CD1c-positive myeloid dendritic cell (primary cell): Measurements from ENCODE around the gene CENPX.

Source experiments
- DNase-seq: peaks from one replicate; pipeline ENCODE4 v3.0.0-alpha.2; 2016; ENCODE audit errors: extremely low spot score

The CENPX gene

DNA sequence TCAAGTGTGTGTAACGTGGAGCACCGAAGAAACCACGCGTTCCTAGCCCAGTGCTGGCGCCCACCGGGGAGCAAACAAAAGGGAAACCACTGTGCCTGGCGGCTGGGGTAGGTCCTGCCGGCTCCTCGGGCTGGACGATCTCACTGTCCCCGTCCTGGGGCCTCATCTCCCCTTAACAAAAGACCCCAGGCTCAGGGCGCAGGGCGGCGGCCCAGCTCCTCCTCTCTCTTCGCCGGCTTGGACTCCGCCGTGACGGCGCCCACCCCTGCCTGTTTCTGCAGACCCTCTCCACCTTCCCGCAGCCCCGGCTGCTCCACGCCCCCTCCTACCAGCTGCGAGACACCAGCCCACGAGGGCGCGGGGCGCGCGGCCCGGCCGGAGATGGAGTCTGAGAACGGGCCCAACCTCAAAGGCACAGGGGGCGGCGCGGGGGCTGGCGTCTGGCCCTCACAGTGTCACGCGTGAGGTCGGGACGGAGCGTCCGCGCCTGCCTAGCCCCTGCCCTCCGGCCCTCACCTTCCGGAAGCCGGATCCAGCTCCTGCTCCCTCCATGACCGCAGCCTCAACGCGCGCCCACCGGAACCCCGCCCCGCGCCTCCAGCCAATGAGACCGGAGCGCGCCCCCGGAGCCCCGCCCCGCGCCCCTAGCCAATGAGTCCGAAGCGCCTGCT is at the start of gene CENPX:
Gene CENPX, minus strand, starts transcription at position 569 of the 671 bp plus-strand sequence. Its CDS starts 17 bp downstream, at position 552.
- no peak for DNase-seq

DNA sequence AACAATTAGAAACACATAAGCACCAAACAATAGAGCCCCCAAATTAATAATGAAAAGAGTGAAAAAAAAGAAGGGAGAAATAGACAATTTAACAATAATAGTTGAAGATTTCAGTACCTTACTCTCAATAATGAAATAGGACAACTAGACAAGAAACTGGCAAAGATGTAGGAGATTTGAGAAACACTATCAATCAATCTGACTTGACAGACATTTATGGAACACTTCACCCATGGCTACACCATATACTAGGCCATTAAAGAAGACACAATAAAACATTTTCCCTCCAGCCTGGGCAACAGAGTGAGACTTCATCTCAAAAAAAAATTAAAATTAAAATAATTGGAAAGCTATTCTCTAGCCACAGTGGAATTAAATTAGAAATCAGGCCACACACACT is 47.9 kb upstream of the CENPX start:
- no peak for DNase-seq

DNA sequence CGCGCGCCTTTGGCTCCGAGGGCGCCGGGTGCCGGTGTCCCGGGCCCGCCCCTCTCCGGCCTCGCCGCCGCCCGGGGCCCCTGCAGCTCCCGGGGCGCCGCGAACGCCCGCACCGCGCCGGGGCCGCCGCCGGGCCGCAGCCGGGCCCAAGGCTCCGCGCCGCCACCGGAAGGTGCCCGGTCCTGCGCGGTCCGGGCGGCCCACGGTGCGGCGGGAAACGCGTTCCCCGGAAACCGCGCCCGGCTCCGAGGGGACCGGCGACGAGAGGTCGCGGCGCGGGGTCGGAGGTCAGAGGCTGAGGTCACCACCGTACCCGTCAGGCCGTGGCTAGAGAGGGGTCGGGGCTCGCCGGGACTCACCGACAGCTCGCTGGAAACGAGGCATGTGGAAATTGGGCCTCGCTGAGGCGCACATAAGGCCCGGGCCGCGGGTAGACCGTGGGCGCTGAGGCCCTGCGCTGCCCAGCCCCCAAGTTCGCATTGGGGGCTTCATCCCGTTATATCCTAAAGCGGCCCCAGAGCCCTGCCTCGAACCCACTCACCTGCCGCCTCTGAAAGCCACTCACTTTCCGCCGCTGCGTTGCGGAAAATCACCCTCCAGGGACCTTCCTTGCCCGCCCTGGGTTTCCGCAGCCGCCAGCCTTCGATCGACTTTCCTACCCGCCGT is 43.1 kb upstream of the CENPX start, which contains the start of gene DUS1L:
Gene DUS1L, minus strand, starts transcription at position 167 of the 666 bp plus-strand sequence. CDS start 745 bp downstream, outside the sequence.
- DNase-seq: peak; percentile 82

DNA sequence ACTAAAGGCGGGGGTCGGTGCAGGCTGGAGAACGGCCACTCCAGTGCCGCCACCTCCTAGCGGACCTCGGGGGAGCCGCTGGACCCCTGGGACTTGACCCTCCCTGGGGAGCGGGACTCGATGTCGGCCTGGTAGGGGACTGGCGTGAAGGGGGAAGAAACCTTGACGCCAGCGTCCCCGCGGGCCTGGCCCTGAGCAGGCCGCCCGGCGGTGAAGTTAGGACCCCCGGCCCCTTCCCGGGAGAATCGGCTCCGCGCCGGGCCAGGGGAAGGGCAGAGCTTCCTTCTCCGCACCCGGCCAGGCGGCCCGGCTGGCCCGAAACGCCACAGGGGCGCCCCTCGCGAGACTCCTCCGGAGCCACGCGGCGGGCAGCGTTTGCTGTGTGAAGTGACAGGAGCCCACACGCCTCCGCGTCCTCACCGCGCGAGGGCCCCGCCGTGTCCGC is 42.5 kb upstream of the CENPX start:
- peak; percentile 46 for DNase-seq

DNA sequence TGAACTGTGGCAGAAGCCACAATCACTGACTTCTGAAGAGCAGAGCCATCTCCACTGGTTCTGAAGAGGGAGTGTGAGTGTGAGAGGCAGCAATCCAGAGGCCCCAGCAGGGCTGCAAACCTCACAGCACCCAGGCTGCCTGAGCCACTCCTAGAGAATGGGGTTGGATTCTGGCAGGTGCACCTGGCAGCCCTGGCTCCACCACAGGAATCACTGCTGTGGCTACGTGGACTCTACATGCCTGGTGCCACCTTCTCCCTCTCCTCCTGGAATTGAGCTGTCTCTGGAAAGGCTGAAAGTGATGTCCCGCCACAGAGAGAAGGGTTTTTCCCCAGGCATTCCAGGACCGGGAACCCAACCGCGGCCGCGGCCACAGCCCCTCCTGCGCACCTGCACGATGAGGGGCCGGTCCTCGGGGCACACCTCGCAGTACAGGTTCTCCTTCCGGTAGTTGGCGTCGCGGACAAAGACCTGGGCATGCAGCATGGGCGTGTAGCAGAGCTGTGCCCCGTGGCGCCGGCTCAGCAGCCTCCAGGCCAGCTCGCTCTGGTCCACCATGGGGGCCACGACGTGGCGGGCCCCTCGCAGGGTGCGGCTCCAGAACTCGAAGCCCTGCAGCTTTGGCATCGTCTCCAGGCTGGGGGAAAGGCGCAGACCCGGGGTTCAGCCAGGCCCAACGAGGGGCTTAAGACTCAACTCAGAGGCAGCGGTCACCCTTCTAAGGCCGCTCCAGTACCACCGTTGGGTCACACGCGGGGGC is 41.9 kb upstream of the CENPX start:
- DNase-seq: no peak

DNA sequence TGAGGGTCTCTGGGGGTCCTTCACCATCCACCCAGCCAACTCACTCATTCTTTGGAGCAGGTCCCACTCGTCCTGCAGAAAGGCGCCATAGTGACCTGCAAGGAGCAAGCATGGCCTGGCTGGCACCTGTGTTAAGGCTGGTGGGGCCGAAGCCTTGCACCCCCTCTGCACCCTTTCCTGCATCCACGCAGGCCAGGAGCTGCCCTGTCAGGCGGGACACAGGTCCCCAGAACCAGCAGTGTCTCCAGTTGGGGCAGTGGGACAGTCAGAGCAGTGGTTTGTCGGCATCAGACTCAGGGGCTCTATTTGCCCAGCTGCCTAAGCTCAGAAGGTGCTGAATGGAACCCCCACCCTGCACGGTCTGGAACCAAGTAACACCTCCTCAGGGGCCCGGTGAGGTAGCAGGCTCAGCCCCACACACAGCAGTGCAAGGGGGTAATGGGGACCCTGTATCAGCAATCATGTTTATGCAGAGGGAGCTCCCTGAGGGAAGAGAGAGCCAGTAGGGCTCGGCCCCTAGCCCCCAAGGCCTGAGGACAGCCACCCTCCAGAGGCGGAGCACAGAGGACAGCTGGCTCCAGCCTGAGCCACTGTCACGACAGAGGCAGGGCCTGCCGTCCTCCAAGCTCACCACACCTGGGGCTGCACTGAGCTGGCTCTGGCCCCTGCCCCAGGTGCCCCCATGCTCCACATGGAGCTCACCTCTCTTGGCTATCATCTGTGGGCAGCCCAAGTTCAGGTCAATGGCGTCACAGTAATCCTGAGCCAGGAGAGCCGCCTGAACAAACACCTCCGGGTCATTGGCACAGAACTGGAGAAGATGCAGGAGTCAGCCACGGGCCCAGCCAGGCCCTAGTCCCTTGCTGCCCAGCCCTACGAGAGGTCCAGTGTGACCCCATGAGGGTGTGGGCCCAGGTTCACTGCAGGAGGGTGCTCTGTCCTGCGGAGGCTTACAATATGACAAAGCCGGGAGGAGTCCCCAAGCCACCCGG is 41.0 kb upstream of the CENPX start:
- no peak for DNase-seq

DNA sequence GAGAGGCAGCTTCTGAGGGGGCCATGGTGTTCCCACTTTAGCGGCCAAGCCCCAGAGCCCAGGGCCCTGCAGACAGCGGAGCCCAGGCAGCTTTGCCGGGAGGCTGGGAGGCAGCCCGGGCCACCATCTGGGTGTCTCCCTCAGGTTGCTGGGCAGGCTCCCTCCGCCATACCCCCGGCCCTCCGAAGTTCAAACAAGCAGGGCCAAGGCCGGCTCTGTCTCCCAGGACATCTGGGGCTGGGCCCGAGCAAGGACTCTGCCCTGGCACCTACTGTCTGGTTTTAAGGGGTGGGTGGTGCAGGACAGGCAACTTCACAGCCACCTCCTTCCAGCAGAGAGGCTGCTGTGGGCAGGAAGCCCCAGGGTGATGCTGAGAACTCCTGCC is 40.3 kb upstream of the CENPX start:
- DNase-seq: no peak

DNA sequence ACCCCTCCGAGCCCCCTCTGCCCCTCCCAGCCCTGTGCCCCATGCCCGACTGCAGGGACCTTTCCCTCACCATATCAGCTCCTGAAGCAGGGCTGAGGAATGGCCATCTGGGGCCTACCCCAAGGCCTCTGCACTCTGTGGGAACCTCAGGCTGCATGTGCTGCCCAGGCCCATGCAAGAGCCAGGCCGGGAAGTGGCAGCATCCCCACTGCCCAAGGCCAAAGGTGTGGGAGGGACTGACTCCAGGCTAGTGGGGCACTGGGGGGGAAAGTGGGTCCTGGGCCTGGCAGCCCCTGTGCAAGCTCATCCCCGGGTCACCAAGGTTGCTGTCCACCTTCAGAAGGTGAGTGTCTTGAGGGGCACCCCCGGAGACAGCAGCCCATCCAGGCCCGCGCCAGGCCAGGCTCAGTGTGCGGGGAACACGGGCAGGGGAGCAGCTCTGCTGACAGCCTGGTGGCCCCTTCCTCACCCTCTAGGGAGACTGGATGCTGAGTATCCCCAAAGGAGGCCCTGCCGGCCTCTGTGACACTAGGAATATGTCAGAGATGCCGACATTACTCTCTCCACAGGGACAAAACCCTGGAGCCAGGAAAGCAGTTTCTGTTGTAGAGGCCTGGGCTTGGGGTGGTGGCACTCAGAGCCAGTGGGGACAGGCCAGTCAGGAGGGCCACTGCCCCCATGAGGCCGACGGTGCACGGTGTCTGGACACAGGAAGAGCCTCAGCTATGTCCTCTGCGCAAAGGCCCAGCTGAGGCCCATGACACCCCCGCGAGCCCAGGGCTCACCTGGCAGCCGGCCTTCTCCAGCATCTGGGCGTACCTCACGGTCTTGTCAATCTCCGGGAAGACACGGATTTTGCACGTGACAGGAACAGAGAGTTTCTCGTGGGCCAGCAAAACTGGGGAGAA is 39.7 kb upstream of the CENPX start:
- DNase-seq: no peak

DNA sequence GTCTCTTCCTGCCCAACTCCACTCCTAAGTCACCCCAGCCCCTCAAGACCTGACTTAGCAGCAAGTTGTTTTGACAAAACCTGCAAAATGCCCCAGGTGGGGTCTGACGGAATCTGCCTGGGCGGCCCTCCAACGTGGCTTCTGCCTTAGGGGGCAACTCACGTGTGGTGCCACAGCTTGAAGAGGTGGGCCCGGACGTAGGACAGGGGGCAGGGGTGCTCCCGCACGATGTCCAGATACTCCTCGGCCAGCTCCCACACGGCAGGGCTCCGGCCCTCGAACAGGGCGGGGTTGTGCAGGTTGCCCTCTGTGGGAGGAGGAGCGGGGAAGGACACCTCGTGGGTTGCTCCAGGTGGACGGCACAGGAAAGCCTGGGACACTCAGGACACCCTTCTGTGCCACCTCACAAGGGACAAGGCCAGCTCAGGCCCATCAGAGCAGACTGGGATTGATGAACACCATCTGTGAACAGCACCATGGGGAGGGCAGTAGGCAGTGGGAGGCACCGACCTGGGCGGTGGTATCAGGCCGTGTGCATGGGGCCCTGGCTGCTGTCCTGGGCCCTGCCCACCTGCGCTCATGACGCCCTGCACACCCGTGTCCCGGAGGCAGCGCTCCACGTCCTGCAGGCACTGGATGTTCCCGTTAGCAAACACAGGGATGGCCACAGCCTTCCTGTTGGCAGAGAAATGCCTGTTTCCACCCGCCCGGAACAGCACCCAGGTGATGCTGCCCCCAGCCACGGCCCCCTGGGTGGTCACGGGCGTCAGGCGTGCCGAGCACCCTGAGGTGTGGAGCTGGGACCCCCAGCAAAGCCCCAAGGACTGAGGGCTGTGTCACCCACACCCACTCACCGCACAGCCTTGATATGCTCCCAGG is 38.6 kb upstream of the CENPX start:
- no peak for DNase-seq

DNA sequence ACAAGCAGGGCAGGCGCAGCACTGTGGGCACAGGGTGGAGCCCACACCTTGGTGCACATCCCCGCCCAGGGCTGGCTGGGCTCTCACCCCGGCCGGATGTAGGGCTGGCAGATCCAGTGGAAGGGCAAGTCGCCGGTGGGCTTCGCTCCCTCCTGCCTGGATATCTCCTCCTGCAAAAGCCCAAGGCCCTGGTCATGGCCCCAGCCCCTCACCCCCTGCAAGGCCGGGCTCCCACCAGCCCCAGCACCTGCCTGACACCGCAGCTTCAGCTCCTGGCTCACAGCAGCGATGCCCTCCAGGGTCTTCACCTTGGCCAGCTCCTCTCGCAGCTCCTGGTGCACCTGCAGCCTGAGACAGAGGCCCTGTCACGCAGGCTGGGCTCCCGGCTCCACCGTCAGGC is 37.9 kb upstream of the CENPX start:
- no peak for DNase-seq

DNA sequence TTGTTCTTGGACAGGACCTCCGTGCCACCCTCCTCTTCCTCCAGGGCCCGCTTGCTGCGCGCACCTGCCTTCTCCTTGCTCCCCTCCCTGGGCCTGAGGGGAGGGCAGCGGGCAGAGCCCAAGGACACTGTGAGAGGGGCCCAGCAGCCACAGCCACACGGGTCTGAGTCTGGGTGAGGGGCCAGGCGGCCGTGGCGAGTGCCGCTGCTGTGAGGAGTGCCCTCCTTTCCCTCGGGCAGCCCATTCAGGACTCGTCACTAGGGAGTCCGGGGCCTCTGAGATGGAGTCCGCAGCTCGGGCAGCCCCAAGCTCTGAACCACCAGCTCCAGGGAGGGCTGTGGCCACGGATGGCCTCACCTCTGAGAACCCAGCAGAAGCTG is 37.3 kb upstream of the CENPX start:
- DNase-seq: no peak

DNA sequence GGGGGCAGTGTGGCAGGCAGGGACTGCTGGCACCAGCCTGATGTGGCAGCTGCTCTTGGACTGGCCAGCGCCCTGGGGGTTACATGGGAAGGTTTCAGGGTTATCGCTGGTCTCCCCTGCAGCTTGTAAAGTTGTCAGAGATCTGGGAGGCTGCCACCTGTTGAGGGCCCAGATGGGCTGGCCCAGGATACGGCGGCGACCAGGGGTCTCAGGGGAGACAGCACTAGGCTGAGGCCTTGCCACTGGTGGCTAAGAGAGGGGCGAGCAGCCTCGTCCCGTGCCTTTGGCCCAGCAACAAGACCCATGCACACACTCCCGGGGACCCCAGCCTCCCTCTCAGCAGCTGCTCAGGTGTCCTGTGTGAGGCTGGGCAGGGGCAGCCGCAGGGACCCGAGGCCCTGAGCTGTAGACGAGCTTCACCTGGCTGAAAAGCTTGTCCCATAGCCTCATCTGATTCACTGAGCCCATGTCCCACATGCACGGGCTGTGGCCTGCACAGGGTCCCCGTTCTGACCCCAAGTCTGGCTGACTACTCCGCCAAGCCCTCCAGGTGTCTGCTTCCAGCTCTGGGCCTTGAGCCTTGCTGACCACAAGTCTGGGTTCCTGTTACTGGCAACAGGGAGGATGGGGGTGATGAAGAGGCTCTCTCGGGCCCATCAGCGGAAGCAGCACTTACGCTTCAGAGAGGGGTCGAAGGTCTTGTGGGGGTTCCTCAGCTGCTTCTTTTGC is 36.8 kb upstream of the CENPX start:
- DNase-seq: no peak

DNA sequence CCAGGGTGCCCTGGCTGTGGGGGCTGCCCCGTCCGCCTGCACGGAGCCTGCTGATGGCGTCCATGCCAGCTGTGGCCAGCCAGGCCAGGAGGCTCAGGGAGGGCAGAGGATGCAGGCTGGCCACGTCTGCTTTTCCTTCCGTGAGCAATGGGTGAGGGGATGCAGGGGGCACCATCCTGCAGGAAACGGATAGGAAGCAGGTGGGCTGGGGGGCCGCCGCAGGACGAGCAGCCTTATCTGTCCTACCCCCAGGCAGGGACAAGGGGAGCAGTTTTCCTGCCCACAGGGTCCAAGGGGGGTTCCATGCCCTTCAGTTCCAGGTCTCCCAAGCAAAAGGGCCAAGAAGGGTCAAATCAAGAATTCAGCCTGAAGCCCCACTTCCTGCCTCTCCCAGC is 36.2 kb upstream of the CENPX start:
- no peak for DNase-seq

DNA sequence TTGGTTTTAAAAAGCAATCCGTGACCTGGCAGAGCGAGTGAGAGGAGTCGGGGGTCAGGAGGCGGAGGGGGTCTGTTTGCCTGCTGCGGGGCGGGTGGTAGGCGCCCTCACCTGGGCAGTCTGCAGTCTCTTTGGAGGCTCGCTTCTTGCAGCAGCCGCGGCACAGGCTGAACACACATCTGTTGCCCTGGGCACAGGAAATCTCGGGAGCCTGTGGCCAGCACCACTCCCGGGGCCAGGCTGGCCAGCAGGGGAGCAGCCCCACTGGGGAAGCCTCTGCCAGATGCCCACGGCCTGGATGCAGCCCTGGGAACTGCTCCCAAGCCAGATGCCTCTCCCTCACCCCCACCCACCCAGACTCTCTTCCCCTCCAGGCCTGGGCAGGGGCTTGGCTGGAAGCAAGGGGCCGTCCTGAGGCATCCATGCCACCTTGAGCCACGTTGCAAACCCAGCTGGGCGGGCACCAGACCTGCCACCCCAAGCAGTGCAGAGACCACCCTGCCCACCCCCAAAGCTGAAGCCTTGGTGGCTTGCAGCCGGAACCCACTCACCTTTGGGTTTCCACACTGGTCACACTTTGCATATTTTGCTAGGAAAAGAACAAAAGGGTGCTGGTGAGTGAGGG is 35.7 kb upstream of the CENPX start:
- DNase-seq: no peak

DNA sequence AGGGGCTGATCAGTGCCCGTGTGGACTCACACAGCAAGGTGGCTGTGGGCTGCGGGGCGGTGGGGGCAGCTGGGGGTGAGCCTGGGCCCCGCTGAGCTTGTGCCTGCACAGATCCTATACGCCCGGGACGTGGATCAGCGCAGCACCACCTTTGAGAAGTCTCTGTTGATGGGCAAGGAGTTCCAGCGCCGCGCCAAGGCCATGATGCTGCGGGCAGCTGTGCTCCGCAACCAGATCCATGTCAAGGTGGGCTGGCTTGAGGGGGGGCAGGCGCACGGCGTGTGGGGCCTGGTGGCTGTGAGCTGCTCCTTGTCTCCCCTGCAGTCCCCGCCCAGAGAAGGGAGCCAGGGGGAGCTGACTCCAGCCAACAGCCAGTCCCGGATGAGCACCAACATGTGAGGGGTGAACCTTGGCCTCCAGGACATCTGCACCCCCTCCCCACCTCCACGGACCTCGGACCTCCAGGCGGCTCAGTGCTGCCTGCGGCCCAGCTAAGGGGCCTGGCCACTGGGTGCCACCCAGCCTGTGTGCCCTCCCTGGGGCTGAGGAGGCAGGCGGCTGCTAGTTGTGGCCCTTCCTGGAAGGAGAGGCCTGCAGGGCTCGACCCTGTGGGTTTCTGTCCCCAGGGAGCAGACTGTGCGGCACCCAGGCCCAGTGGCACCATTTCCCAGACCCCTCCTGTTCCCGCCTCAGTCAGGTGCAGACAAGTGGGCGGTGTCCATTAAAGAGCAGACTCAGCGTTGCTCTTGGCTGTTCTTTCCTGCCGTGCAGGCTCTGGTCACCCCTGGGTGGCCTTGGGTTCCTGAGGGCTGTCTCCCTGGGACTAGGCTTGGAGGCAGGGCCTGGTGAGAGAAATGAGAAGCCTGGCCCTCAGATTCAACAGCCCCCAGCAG is 34.3 kb upstream of the CENPX start:
- no peak for DNase-seq

DNA sequence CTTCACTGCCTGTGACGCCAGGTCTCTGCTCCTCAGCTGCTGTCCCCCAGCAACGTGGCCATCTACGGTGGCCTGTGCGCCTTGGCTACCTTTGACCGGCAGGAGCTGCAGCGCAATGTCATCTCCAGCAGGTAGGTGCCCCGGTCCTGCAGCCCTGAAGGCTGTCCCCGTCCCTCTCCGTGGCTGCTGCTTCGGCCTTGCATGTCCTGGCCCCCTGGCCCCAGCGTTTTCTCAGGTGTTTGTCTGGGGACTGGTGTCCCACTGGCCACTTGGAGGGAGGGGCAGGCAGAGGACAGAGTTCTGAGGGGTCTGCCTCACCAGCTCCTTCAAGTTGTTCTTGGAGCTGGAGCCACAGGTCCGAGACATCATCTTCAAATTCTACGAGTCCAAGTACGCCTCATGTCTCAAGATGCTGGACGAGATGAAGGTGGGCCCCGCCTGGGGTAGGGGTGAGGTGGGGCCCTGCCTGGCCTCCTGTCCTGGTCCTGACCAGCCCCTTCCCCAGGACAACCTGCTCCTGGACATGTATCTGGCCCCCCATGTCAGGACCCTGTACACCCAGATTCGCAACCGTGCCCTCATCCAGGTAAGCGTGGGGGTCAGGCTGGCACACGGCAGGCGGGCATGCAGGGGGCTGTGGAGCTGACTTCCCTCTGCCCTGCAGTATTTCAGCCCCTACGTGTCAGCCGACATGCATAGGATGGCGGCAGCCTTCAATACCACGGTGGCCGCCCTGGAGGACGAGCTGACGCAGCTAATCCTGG is 33.5 kb upstream of the CENPX start:
- DNase-seq: no peak
